Raji (cell line): Measurements from ENCODE around the gene IQGAP2.

Experiments used
- POLR2A ChIP-seq: IDR thresholded peaks from 2 replicates; pipeline ENCODE4 v1.6.1; 2011; ENCODE audit warnings: low read depth, low read length, control low read depth; ENCODE audit not compliant: insufficient read depth

IQGAP2 gene

GRCh38 chr5:76746677-76747076 is 343.6 kb downstream of the IQGAP2 start:
- no peak for TF ChIP-seq POLR2A

- TF ChIP-seq POLR2A = no peak
Measured at GRCh38 chr5:76747706-76748105, 344.6 kb downstream of the IQGAP2 start.

GRCh38 chr5:76751291-76751690 is 348.2 kb downstream of the IQGAP2 start:
- no peak for TF ChIP-seq POLR2A

GRCh38 chr5:76754668-76755078 is 351.6 kb downstream of the IQGAP2 start:
- TF ChIP-seq POLR2A = no peak

GRCh38 chr5:76755779-76756637 is 352.9 kb downstream of the IQGAP2 start:
- TF ChIP-seq POLR2A = no peak

GRCh38 chr5:76757049-76757448 is 354.0 kb downstream of the IQGAP2 start:
- no peak for TF ChIP-seq POLR2A
